ENCODE measurements around the gene MOCOS.

- TF ChIP-seq CTCF (IDR thresholded peaks at IDR 0.05; ENCODE audit: low read length) (no peak), EZH2 (IDR thresholded peaks at IDR 0.05; ENCODE audit: borderline replicate concordance, low read length) (no peak)
Observed at GRCh38 chr18:36299015-36299414, 111.7 kb downstream of the MOCOS start.

All from OCI-LY1 (cell line).